ENCODE measurements around the gene MACROD2.

MACROD2 gene

DNA sequence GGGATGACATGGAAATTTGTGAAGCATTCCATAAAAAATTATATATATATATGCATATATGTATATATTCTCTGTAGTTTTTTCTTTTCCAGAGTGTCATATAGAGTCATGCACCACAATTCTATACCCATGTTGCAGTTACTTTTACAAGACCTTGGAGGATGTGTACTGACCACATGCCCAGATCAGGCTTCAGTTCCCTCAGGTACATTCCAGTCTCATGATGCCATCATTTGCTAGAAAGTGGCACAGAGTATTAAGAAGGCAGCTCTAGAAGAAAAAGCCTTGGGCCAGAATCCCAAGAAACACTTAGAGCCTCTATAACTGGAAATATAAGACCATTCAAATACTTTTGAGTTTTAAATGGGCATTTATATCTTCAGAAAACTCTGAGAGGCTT is 1027.6 kb downstream of the MACROD2 start:
- no peak overlapping the region for H3K27ac ChIP-seq (ENCODE audit: low read depth, low read length)
- TF ChIP-seq EZH2phosphoT487 (conservative IDR thresholded peaks at IDR 0.05; ENCODE audit: low read length), result no peak
- TF ChIP-seq, protein P1, sequence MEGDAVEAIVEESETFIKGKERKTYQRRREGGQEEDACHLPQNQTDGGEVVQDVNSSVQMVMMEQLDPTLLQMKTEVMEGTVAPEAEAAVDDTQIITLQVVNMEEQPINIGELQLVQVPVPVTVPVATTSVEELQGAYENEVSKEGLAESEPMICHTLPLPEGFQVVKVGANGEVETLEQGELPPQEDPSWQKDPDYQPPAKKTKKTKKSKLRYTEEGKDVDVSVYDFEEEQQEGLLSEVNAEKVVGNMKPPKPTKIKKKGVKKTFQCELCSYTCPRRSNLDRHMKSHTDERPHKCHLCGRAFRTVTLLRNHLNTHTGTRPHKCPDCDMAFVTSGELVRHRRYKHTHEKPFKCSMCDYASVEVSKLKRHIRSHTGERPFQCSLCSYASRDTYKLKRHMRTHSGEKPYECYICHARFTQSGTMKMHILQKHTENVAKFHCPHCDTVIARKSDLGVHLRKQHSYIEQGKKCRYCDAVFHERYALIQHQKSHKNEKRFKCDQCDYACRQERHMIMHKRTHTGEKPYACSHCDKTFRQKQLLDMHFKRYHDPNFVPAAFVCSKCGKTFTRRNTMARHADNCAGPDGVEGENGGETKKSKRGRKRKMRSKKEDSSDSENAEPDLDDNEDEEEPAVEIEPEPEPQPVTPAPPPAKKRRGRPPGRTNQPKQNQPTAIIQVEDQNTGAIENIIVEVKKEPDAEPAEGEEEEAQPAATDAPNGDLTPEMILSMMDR (IDR thresholded peaks at IDR 0.05; ENCODE audit: insufficient read depth, low read length, poor library complexity, severe bottlenecking), result no peak
- no peaks in the 10 kb centered on the region for H3K79me2 ChIP-seq (ENCODE audit: insufficient read depth, low read length)

DNA sequence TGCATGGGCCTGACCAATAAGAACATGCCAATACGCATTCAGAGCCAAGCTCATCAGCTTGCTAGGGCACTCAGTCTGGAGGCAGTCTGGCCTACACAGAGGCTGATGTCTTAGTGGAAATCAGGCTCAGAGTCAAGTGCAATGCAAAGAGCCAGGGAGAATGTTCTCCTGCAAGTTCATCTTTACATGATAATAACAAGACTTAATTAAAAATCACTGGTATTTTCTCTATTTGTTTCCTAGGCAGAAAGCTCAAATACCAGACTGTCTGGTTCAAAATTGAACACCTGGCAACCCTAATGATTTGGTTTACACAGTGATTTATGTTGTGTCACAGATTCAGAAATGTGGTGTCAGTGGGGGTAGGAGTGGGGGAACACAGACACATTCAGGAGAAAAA is 1031.4 kb downstream of the MACROD2 start:
- Histone ChIP-seq H3K9ac (ENCODE audit: low read length) (no peak overlapping the region), H3K27ac (ENCODE audit: low read depth, low read length) (no peak overlapping the region), H3K4me2 (ENCODE audit: low read depth, low read length, poor library complexity, severe bottlenecking) (no peak overlapping the region), H2AFZ (ENCODE audit: low read depth, low read length, severe bottlenecking) (no peak overlapping the region), H3K4me3 (ENCODE audit: insufficient read depth, low read length, poor library complexity, severe bottlenecking) (no peak overlapping the region), H4K20me1 (ENCODE audit: low read depth, low read length) (no peaks in the 10 kb centered on the region), H3K9me2 (replicated peaks; ENCODE audit: insufficient read depth, low read length) (no peaks in the 10 kb centered on the region), H3K27me3 (ENCODE audit: low read length) (no peaks in the 10 kb centered on the region), H3K9me3 (ENCODE audit: insufficient read depth, low read length) (no peaks in the 10 kb centered on the region), H3F3A (ENCODE audit: insufficient read depth) (no peaks in the 10 kb centered on the region), H3K36me3 (ENCODE audit: low read length) (no peaks in the 10 kb centered on the region), H3K79me2 (ENCODE audit: insufficient read depth, low read length) (no peaks in the 10 kb centered on the region)
- TF ChIP-seq, protein P1 (IDR thresholded peaks at IDR 0.05; ENCODE audit: insufficient read depth, low read length, poor library complexity, severe bottlenecking), result no peak
- TF ChIP-seq EZH2phosphoT487 (conservative IDR thresholded peaks at IDR 0.05; ENCODE audit: low read length), result no peak

More for the DNA sequence above, 1027.6 kb downstream of the MACROD2 start:
- Histone ChIP-seq H3K4me3 (ENCODE audit: insufficient read depth, low read length, poor library complexity, severe bottlenecking) (no peak overlapping the region), H3K27me3 (ENCODE audit: low read length) (no peaks in the 10 kb centered on the region), H3F3A (ENCODE audit: insufficient read depth) (no peaks in the 10 kb centered on the region), H3K9me2 (replicated peaks; ENCODE audit: insufficient read depth, low read length) (no peaks in the 10 kb centered on the region), H2AFZ (ENCODE audit: low read depth, low read length, severe bottlenecking) (no peak overlapping the region), H3K4me2 (ENCODE audit: low read depth, low read length, poor library complexity, severe bottlenecking) (no peak overlapping the region), H3K9me3 (ENCODE audit: insufficient read depth, low read length) (no peaks in the 10 kb centered on the region), H3K9ac (ENCODE audit: low read length) (no peak overlapping the region), H3K36me3 (ENCODE audit: low read length) (no peaks in the 10 kb centered on the region), H4K20me1 (ENCODE audit: low read depth, low read length) (no peaks in the 10 kb centered on the region)

DNA sequence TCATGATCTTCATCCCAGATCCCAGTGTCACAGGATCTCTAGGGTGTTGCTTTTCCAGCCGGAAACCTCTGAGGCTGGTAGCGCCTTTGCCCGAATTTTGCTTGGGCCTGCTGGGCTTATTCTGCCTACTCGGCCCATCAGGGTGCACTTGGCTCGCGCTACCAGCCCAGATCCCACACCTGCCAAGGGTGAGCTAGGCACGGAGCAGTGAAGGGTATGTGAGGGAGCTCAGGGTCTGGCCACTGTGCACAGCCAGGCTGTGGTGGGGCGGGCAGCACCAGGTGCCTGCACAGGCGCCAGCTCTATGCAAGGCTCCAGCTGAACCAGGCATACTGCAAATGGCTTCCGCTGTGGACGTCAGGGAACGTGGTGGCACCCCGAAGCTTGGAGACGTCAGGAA is 1035.5 kb downstream of the MACROD2 start:
- no peak for TF ChIP-seq EZH2phosphoT487 (conservative IDR thresholded peaks at IDR 0.05; ENCODE audit: low read length)
- TF ChIP-seq, protein P1 (IDR thresholded peaks at IDR 0.05; ENCODE audit: insufficient read depth, low read length, poor library complexity, severe bottlenecking), result no peak
- H3K9me3 ChIP-seq (ENCODE audit: insufficient read depth, low read length), result no peaks in the 10 kb centered on the region
- H3K4me2 ChIP-seq (ENCODE audit: low read depth, low read length, poor library complexity, severe bottlenecking), result no peak overlapping the region
- H3K79me2 ChIP-seq (ENCODE audit: insufficient read depth, low read length), result no peaks in the 10 kb centered on the region
- no peaks in the 10 kb centered on the region for H3K36me3 ChIP-seq (ENCODE audit: low read length)
- no peaks in the 10 kb centered on the region for H3K27me3 ChIP-seq (ENCODE audit: low read length)
- no peak overlapping the region for H3K9ac ChIP-seq (ENCODE audit: low read length)
- no peaks in the 10 kb centered on the region for H3K9me2 ChIP-seq (replicated peaks; ENCODE audit: insufficient read depth, low read length)
- H3F3A ChIP-seq (ENCODE audit: insufficient read depth), result no peaks in the 10 kb centered on the region
- H4K20me1 ChIP-seq (ENCODE audit: low read depth, low read length), result no peaks in the 10 kb centered on the region
- no peak overlapping the region for H3K27ac ChIP-seq (ENCODE audit: low read depth, low read length)
- no peak overlapping the region for H2AFZ ChIP-seq (ENCODE audit: low read depth, low read length, severe bottlenecking)
- no peak overlapping the region for H3K4me3 ChIP-seq (ENCODE audit: insufficient read depth, low read length, poor library complexity, severe bottlenecking)
